Adrenal gland (tissue), 5 donors: ENCODE measurements around the gene PRSS58.

Source experiments
- POLR2A ChIP-seq, 2 donors: fragments of 450-650 bp; IDR thresholded peaks; one replicate each; pipeline ENCODE4 v1.6.1; 2017; ENCODE audit warnings: antibody characterized with exemption in 2 of 2, mild to moderate bottlenecking in 2 of 2, moderate library complexity in 1 of 2
- TF ChIP-seq, protein P1 (sequence below), 6 experiments: fragments of 450-650 bp in 4 of 6; fragments of 200-600 bp in 2 of 6; sonication (generic) in 1 of 6; IDR thresholded peaks; 1 replicate in 5 of 6; 2 replicates in 1 of 6; pipeline versions ENCODE4 v1.5.1 to v1.8.0; 2016 to 2021; ENCODE audit warnings: antibody characterized with exemption in 6 of 6, mild to moderate bottlenecking in 2 of 6, moderate library complexity in 1 of 6
- donor health status: DM: no; HTN: no; CAD: no.

DNA sequence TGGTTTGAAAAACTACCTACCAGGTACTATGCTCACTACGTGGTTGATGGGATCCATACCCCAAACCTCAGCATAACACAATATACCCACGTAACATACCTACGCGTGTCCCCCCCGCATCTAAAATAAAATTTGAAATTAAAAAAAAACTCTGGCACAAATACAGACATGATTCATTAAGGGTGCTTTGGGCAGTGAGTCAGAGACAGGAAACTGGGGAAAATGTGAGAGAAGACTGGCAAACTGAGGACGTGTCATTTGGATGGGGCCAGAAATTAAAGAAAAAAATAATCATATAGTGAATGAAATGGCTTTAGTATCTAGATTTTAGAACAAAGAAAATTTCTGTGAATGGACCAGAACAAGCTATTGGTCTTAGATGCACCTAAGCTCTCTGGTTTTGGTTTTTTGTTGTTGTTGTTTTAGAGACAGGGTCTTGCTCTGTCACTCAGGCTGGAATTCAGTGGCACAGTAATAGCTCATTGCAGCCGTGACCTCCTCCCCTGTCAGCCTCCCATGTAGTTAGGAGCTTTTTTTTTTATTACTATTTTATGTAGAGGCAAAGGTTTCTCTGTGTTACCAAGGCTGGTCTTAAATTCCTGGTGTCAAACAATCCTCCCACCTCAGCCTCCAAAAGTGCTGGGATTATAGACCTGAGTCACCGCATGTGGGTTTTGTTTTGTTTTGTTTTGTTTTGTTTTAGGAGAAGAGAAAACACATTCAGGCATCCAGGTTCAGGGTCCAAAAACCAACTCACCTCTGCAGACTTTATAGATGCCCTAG lies 5.9 kb upstream of the PRSS58 start:
- TF ChIP-seq, protein P1, sequence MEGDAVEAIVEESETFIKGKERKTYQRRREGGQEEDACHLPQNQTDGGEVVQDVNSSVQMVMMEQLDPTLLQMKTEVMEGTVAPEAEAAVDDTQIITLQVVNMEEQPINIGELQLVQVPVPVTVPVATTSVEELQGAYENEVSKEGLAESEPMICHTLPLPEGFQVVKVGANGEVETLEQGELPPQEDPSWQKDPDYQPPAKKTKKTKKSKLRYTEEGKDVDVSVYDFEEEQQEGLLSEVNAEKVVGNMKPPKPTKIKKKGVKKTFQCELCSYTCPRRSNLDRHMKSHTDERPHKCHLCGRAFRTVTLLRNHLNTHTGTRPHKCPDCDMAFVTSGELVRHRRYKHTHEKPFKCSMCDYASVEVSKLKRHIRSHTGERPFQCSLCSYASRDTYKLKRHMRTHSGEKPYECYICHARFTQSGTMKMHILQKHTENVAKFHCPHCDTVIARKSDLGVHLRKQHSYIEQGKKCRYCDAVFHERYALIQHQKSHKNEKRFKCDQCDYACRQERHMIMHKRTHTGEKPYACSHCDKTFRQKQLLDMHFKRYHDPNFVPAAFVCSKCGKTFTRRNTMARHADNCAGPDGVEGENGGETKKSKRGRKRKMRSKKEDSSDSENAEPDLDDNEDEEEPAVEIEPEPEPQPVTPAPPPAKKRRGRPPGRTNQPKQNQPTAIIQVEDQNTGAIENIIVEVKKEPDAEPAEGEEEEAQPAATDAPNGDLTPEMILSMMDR (IDR thresholded peaks at IDR 0.05) = no peak
- TF ChIP-seq POLR2A (IDR thresholded peaks at IDR 0.05) = no peak
